Measurements from ENCODE around the gene THAP5.

THAP5 gene

DNA sequence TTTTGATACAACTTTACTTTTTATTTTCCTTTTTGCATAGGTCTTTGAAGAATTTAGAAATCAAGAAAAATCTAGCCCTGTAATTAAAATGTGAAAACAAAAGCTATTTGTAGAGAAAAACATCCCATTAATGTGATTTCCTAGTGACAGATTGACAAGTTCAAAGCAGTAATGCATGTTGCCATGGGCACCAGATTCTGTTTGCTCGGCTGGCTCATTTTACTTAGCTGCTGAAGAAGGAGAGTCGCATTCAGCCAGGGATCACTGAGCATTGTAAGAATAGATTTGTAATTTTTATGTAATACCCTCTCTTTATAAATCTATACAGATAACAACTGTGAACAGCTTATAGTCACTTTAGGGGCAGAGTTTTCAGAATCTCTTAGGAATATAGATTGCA, 28.6 kb upstream of the THAP5 start:
- in situ Hi-C loops (cut with HindIII; ENCODE audit: low sequenced_read_pairs): no loop called here
- no peak overlapping the region for H3K4me3 ChIP-seq (ENCODE audit: low read depth, low read length)
- TF ChIP-seq, protein P1, sequence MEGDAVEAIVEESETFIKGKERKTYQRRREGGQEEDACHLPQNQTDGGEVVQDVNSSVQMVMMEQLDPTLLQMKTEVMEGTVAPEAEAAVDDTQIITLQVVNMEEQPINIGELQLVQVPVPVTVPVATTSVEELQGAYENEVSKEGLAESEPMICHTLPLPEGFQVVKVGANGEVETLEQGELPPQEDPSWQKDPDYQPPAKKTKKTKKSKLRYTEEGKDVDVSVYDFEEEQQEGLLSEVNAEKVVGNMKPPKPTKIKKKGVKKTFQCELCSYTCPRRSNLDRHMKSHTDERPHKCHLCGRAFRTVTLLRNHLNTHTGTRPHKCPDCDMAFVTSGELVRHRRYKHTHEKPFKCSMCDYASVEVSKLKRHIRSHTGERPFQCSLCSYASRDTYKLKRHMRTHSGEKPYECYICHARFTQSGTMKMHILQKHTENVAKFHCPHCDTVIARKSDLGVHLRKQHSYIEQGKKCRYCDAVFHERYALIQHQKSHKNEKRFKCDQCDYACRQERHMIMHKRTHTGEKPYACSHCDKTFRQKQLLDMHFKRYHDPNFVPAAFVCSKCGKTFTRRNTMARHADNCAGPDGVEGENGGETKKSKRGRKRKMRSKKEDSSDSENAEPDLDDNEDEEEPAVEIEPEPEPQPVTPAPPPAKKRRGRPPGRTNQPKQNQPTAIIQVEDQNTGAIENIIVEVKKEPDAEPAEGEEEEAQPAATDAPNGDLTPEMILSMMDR (IDR thresholded peaks at IDR 0.05; ENCODE audit: low read depth, low read length, missing control alignments): no peak
- no peak for DNase-seq (ENCODE audit: low read depth)

DNA sequence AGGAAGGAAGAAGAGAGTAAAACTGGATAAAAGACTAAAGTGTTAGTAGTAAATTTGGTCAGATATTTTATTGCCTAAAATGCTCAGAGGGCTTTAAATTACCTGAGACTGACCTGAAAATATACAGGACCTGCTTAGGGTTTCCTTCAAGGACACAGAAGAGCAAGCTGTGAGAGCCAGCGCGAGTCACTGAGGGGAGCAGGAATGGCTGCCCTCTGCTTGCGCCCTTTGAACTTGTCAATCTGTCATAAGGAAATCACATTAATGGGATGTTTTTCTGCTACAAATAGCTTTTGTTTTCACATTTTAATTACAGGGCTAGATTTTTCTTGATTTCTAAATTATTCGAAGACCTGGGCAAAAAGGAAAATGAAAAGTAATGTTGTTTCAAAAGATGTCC, 27.1 kb upstream of the THAP5 start:
- TF ChIP-seq, protein P1 (IDR thresholded peaks at IDR 0.05; ENCODE audit: low read depth, low read length, missing control alignments): no peak
- no peak overlapping the region for H3K4me3 ChIP-seq (ENCODE audit: low read depth, low read length)
- in situ Hi-C loops (cut with HindIII; ENCODE audit: low sequenced_read_pairs): no loop called here
- DNase-seq (ENCODE audit: low read depth): no peak

DNA sequence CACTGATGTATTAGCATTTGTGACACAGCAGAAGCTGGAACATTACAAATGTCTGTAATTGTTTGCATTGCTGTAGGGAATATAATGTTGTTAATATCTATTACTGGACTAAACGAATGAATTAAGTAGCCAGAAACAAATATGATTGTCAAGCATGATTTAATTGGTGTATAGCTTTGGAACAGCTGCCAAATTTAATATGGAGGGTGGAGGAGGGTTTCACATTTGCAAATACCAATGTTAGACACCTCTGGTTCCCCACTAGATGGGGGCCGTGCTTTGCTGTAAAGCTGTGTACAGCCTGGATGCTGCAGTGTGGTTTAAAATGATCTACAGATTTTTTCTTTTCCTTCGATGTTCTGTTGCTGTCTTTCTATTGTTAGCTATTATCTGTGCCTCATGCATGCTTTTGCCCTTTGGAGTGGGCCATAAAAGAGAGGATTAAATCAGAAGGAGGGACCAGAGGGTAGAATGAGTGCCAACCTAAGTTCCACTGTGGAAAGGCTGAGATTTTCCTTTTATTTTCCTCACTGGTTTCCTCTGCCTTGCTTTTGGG, 23.2 kb upstream of the THAP5 start:
- TF ChIP-seq, protein P1 (IDR thresholded peaks at IDR 0.05; ENCODE audit: low read depth, low read length, missing control alignments): peak; percentile 58
- DNase-seq (ENCODE audit: low read depth): no peak
- in situ Hi-C loops (cut with HindIII; ENCODE audit: low sequenced_read_pairs): no loop called here
- no peak overlapping the region for H3K4me3 ChIP-seq (ENCODE audit: low read depth, low read length)

DNA sequence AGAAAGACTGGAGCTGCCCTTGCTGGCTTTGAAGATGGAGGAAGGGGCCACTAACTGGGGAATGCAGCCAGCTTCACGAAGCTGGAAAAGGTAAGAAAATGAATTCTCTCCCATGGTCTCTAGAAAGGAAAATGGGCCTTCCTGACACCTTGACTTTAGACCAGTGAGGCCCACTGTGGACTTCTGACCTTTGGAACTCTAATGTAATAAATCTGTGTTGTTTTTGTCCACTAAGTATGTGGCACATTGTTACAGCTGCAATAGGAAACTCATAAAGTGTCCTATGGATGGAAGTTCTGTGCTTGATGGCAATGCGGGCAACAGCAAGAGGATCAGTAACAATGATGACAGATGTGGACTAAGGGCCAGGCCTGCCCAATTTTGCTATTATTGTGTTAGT, 21.1 kb upstream of the THAP5 start:
- DNase-seq (ENCODE audit: low read depth): no peak
- no peak overlapping the region for H3K4me3 ChIP-seq (ENCODE audit: low read depth, low read length)
- TF ChIP-seq, protein P1 (IDR thresholded peaks at IDR 0.05; ENCODE audit: low read depth, low read length, missing control alignments): no peak
- in situ Hi-C loops (cut with HindIII; ENCODE audit: low sequenced_read_pairs): no loop called here

DNA sequence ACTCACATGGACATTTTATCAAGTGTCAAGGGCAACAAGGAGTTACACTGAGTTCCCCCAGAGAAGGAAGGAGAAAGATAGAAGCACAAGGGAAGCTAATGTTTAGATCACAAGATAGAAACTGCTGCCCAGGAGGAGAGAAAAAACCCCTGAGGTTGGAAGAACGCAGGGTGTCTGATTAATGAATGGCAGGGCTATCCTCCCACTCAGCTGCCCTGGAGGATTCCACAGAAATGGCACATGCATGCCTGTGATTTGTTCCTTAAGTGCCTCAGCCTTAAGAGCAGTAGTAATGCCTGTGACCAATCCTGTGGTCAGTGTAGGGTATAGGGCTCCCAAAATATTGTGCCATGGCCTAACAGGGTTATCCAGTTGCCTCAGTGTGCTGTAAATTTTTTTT, 20.4 kb upstream of the THAP5 start:
- in situ Hi-C loops (cut with HindIII; ENCODE audit: low sequenced_read_pairs): no loop called here
- no peak for DNase-seq (ENCODE audit: low read depth)
- no peak overlapping the region for H3K4me3 ChIP-seq (ENCODE audit: low read depth, low read length)
- TF ChIP-seq, protein P1 (IDR thresholded peaks at IDR 0.05; ENCODE audit: low read depth, low read length, missing control alignments): no peak

DNA sequence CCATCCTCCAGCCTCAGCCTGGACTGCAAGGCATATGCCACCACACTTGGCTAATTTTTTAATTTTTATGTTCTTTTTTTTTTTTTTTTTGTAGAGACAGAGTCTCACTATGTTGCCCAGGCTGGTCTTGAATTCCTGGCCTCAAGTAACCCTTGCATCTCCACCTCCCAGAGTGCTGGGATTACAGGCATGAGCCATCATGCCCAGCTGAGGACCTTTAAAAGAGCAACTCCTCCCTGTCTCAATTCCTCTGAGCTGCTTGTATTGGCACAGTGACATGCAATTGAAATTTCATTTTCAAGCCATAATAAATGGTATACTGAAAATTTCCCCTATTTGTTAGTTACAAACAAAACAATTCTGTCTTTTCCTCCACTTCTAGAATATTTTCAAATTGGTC, 19.7 kb upstream of the THAP5 start:
- TF ChIP-seq, protein P1 (IDR thresholded peaks at IDR 0.05; ENCODE audit: low read depth, low read length, missing control alignments): no peak
- H3K4me3 ChIP-seq (ENCODE audit: low read depth, low read length): no peak overlapping the region
- in situ Hi-C loops (cut with HindIII; ENCODE audit: low sequenced_read_pairs): no loop called here
- DNase-seq (ENCODE audit: low read depth): no peak
